GM12892 (cell line): ENCODE results near the gene TIGAR.
A peak's percentile ranks its signal among the peaks of the same experiment; 100 is the strongest.

Source experiments
- POLR2A ChIP-seq: IDR thresholded peaks from 2 replicates; pipeline ENCODE4 v1.6.1; 2011; ENCODE audit warnings: low read depth, low read length, control low read depth
- POLR2AphosphoS5 ChIP-seq: IDR thresholded peaks from 2 replicates; pipeline ENCODE4 v1.6.1; 2011; ENCODE audit warnings: low read depth, low read length, control low read depth
- TAF1 ChIP-seq: IDR thresholded peaks from 2 replicates; pipeline ENCODE4 v1.6.1; 2011; ENCODE audit warnings: low read depth, mild to moderate bottlenecking, control low read depth, low read length, borderline replicate concordance

- no peak for TF ChIP-seq POLR2A
- peak; percentile 1; the same call in 1 of the 2 replicates for TF ChIP-seq POLR2AphosphoS5
- TF ChIP-seq TAF1: no peak
Observed at GRCh38 chr12:4356041-4356327, 35.0 kb downstream of the TIGAR start.
